Measurements from ENCODE around the gene ZEB2.

ZEB2 gene

DNA sequence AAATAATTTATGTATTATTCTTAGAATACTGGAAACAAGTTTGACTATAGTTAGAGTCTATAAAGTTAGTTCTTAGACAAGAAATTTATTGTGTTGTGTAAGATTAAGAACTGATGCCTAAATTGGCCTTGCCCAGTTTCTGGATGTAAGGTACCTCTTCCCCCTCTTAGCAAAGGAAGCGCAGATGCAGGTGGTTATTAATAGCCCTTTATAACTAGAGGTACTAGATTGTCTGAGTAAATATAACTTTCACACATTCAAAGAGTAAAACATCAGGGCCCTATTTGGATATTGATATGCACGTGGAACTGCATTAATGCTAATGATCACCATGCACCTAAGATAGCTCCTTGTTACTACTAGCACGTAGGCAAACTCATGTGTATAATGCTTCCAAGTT is 100.7 kb downstream of the ZEB2 start:
- Histone ChIP-seq H3K4me1 (no peaks in the 10 kb centered on the region), H3K36me3 (no peaks in the 10 kb centered on the region), H3K9me3 (no peaks in the 10 kb centered on the region), H3K27me3 (no peaks in the 10 kb centered on the region), H3K4me3 (ENCODE audit: low read depth, low read length) (no peak overlapping the region)
- no peak for DNase-seq
- TF ChIP-seq, protein P1, sequence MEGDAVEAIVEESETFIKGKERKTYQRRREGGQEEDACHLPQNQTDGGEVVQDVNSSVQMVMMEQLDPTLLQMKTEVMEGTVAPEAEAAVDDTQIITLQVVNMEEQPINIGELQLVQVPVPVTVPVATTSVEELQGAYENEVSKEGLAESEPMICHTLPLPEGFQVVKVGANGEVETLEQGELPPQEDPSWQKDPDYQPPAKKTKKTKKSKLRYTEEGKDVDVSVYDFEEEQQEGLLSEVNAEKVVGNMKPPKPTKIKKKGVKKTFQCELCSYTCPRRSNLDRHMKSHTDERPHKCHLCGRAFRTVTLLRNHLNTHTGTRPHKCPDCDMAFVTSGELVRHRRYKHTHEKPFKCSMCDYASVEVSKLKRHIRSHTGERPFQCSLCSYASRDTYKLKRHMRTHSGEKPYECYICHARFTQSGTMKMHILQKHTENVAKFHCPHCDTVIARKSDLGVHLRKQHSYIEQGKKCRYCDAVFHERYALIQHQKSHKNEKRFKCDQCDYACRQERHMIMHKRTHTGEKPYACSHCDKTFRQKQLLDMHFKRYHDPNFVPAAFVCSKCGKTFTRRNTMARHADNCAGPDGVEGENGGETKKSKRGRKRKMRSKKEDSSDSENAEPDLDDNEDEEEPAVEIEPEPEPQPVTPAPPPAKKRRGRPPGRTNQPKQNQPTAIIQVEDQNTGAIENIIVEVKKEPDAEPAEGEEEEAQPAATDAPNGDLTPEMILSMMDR (IDR thresholded peaks at IDR 0.05; ENCODE audit: low read depth, low read length), result no peak

DNA sequence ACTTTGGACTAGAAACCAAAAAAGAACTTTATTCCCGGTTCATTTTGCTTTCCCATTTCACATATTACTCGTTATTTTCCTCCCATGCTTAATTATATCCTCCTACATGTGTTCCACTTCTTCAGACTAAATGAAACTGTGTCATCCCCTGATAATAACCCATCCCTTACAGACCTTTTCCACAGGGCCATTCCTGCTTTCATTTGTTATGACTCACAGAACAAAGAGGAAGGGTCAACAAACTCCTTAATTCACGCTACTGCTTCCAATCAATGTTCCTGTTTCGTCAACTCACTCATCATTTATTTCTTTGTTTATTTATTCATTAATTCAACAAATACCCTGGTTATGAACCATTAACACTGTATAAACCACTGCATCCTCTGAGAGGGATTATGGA is 104.5 kb downstream of the ZEB2 start:
- Histone ChIP-seq H3K27me3 (no peaks in the 10 kb centered on the region), H3K9me3 (no peaks in the 10 kb centered on the region), H3K36me3 (no peaks in the 10 kb centered on the region), H3K4me1 (no peaks in the 10 kb centered on the region), H3K4me3 (ENCODE audit: low read depth, low read length) (no peak overlapping the region)
- DNase-seq, result no peak
- TF ChIP-seq, protein P1 (IDR thresholded peaks at IDR 0.05; ENCODE audit: low read depth, low read length), result no peak

DNA sequence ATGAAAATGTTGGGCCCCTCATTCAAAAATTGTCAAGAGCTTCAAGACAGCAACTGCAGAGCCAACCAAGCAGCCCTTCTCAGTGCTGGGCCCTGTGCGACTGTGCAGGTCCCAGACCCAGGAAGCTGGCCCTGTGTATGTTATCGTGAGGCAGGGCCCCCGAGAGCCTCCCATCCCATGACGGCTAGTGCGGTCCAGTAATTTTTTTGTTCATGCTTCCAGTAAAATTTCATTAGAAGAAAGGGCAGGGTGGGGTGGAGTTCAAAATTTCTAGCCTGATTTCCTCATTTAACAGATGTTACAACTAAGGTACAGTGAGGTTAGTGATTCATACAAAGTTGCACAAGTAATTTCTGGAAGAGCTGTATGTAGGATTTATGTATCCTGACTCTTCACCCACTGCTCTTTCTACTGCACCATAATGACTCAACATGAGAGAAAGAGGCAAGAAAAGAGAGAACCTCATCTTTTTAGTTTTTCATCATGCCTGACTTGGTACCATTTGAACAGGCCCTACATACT is 105.5 kb downstream of the ZEB2 start:
- H3K36me3 ChIP-seq, result no peaks in the 10 kb centered on the region

DNA sequence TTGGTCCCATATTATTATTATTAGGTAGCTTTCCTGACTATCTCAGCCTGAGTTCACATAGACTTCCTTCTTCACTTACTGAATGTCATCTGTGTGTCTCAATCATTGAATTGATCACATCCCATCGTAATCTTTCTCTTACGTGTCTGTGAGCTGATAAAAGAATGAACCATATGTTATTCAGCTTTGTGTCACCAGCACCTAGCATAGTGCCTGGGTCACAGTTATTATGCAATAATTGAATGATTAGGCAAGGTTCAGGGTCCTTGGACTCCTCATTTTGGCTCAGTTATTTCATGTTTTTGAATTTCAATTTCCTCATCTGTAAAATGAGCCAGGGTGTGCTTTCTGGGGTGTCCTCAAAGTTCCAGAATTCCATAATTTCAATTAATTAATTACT is 107.2 kb downstream of the ZEB2 start:
- DNase-seq, result no peak
- no peaks in the 10 kb centered on the region for H3K9me3 ChIP-seq
- H3K27me3 ChIP-seq, result no peaks in the 10 kb centered on the region
- no peak overlapping the region for H3K4me3 ChIP-seq (ENCODE audit: low read depth, low read length)
- H3K36me3 ChIP-seq, result no peaks in the 10 kb centered on the region
- TF ChIP-seq, protein P1 (IDR thresholded peaks at IDR 0.05; ENCODE audit: low read depth, low read length), result no peak
- H3K4me1 ChIP-seq, result no peaks in the 10 kb centered on the region

More for the DNA sequence above, 105.5 kb downstream of the ZEB2 start:
- Histone ChIP-seq H3K9me3 (no peaks in the 10 kb centered on the region), H3K27me3 (no peaks in the 10 kb centered on the region), H3K4me3 (ENCODE audit: low read depth, low read length) (no peak overlapping the region), H3K4me1 (no peaks in the 10 kb centered on the region)
- no peak for DNase-seq
- TF ChIP-seq, protein P1 (IDR thresholded peaks at IDR 0.05; ENCODE audit: low read depth, low read length), result no peak

DNA sequence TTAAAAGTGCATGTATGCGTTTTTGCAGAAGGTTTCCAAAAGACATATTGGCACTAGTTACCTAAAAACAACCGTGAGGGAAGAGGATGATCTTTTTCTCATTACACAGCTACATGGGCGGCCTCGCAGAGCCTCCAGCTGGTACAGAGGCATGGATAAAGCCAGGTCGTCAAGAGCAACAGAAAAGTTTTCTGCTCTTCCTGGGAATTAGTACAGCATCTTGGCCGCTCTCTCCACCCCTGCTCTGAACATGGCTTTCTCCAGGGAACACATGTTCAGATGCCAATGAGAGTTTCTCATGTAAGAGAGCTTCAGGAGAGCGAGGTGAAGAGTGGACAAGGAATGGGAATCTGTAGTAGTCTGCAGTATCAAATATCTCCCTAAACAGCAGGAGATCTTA is 108.4 kb downstream of the ZEB2 start:
- TF ChIP-seq, protein P1 (IDR thresholded peaks at IDR 0.05; ENCODE audit: low read depth, low read length), result no peak
- Histone ChIP-seq H3K9me3 (no peaks in the 10 kb centered on the region), H3K4me3 (ENCODE audit: low read depth, low read length) (no peak overlapping the region), H3K4me1 (no peaks in the 10 kb centered on the region), H3K27me3 (no peaks in the 10 kb centered on the region), H3K36me3 (no peaks in the 10 kb centered on the region)
- DNase-seq, result no peak

DNA sequence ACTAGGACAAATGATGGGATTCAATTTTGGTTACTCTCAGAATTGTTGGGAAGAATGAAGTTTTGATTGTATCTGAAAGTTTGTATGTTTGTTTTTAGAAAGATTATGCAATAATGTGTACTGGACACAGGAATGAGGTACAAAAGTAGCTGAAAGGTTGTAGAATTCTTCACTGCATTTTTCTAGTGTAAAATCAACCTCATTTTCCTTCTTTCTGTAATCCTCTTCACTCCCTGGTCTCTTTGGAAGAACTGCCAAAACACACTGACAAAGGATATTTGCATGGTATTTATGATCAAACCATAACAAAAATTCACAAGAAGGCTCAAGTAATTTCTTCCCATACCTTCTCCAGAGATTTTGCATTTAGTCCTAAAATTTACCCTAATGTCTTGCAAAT is 110.7 kb downstream of the ZEB2 start:
- Histone ChIP-seq H3K4me1 (no peaks in the 10 kb centered on the region), H3K4me3 (ENCODE audit: low read depth, low read length) (no peak overlapping the region), H3K27me3 (no peaks in the 10 kb centered on the region), H3K36me3 (no peaks in the 10 kb centered on the region), H3K9me3 (no peaks in the 10 kb centered on the region)
- TF ChIP-seq, protein P1 (IDR thresholded peaks at IDR 0.05; ENCODE audit: low read depth, low read length), result no peak
- no peak for DNase-seq
